ENCODE results near the gene ARHGEF19. TPM values are rescaled to one million over a fixed set of nuclear protein-coding genes. Genes with fewer than 3 reads are reported as not detected.

Gene ARHGEF19
- total RNA-seq, 1 donor from 2014 or later: 19.4 TPM

GRCh38 chr1:16243936-16244649, 31.6 kb upstream of the ARHGEF19 start:
- TF ChIP-seq CTCF (IDR thresholded peaks at IDR 0.05) (peak; percentile 73 to 91 (median 81)), POLR2A (IDR thresholded peaks at IDR 0.05) (no peak), POLR2AphosphoS5 (IDR thresholded peaks at IDR 0.05; ENCODE audit: insufficient read depth in 1 of 2, low read depth in 1 of 2) (peak; percentile 58 to 83)
- H3K4me1 ChIP-seq: peaks cover 34% of the 10 kb centered on the region

DNA sequence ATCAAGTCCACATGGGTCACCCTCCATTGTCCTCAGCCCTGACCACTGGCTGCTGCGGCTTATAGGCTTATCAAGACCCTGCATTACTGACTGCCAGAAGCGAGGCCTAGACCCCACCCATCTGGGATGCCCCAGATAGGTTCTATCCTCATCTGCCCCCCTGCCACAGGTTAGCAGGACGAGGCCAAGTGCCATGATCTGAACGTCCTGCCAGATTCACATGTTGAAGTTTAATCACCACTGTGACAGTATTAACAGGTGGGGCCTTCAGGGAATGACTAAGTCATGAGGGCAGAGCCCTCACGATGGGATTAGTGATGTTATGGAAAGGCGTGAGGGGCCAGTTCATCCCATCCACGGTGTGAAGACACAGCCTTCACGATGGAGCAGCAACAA, 30.8 kb upstream of the ARHGEF19 start:
- TF ChIP-seq CTCF (IDR thresholded peaks at IDR 0.05) (no peak), POLR2A (IDR thresholded peaks at IDR 0.05) (no peak), POLR2AphosphoS5 (IDR thresholded peaks at IDR 0.05; ENCODE audit: insufficient read depth in 1 of 2, low read depth in 1 of 2) (no peak)
- no peak for DNase-seq (ENCODE audit: extremely low spot score in 2 of 2)
- Histone ChIP-seq H3K27me3 (no peaks in the 10 kb centered on the region), H3K4me3 (no peak overlapping the region), H3K27ac (no peak overlapping the region), H3K36me3 (no peaks in the 10 kb centered on the region), H3K4me1 (peaks cover 25% of the 10 kb centered on the region), H3K9me3 (no peaks in the 10 kb centered on the region)
- intact Hi-C loops (cut with DNase I): no loop called here

More at GRCh38 chr1:16243936-16244649, 31.6 kb upstream of the ARHGEF19 start:
- DNase-seq (ENCODE audit: extremely low spot score in 2 of 2): peak in 1 of 2 donors; percentile 87
- Histone ChIP-seq H3K9me3 (no peaks in the 10 kb centered on the region), H3K4me3 (no peak overlapping the region), H3K27me3 (no peaks in the 10 kb centered on the region), H3K27ac (peak overlapping the region; percentile 69), H3K36me3 (no peaks in the 10 kb centered on the region)
- intact Hi-C loops (cut with DNase I): no loop called here

DNA sequence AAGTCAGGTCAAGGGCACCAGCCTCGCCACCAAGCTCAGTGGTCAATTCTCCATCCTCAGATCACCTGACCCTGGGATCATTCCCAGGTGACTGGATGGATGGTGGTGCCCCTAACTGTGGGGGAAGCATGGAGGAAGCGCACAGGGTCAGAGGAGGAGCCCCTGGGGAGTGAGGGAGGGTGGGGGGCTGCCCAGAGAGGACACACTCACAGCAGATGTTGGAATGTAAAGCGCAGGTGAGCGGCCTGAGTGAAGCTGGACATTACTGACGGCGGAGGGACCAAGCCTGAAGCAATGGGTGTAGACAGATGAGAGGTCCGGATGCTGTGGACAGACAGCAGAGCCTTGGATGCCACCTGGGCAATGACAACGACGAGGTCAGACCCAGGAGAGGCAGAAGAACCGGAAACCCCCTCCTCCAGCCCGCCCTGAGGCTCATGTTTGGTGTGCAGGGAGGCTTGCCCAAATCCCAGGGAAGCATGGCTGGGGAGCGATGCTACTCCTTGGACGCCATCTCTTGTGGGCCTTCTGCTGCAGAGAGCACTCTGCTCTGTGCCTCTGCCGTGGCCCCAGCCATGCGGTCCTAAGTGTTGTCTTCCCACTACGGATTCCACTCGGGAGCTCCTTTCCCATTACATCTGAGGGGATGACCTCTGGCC, 30.2 kb upstream of the ARHGEF19 start:
- intact Hi-C loops (cut with DNase I): no loop called here
- no peaks in the 10 kb centered on the region for H3K36me3 ChIP-seq
- no peak overlapping the region for H3K27ac ChIP-seq
- no peak overlapping the region for H3K4me3 ChIP-seq
- no peak for DNase-seq (ENCODE audit: extremely low spot score in 2 of 2)
- H3K27me3 ChIP-seq: no peaks in the 10 kb centered on the region
- no peak for TF ChIP-seq POLR2A (IDR thresholded peaks at IDR 0.05)
- no peak for TF ChIP-seq CTCF (IDR thresholded peaks at IDR 0.05)
- H3K4me1 ChIP-seq: peaks cover 25% of the 10 kb centered on the region
- H3K9me3 ChIP-seq: no peaks in the 10 kb centered on the region

GRCh38 chr1:16241221-16241708, 28.8 kb upstream of the ARHGEF19 start:
- Histone ChIP-seq H3K27me3 (no peaks in the 10 kb centered on the region), H3K36me3 (no peaks in the 10 kb centered on the region), H3K9me3 (no peaks in the 10 kb centered on the region), H3K27ac (no peak overlapping the region), H3K4me1 (peaks cover 26% of the 10 kb centered on the region), H3K4me3 (no peak overlapping the region)
- intact Hi-C loops (cut with DNase I): no loop called here
- no peak for DNase-seq (ENCODE audit: extremely low spot score in 2 of 2)
- TF ChIP-seq POLR2AphosphoS5 (IDR thresholded peaks at IDR 0.05; ENCODE audit: insufficient read depth in 1 of 2, low read depth in 1 of 2) (no peak), CTCF (IDR thresholded peaks at IDR 0.05) (no peak), POLR2A (IDR thresholded peaks at IDR 0.05) (no peak)

DNA sequence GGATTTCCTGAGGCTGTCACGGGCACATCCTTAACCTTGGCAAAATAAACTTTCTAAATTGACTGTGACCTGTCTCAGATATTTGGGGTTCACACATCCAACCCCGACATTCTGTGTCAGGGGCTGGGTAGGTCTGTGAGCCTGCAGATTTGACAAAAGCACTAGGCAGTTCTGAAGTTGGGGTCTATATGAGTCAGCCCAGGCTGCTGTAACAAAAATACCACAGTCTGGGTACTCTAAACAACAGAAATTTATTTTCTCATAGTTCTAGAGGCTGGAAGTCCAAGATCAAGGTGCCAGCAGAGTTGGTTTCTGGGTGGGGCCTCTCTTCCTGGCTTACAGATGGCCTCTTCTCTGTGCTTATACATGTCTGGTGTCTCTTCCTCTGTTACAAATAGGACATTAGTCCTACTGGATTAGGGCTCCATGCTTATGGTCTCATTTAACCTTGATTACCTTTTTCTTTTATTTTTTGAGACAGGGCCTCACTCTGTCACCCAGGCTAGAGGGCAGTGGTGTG, 27.6 kb upstream of the ARHGEF19 start:
- no peak overlapping the region for H3K27ac ChIP-seq
- H3K36me3 ChIP-seq: no peaks in the 10 kb centered on the region
- no peaks in the 10 kb centered on the region for H3K9me3 ChIP-seq
- H3K4me1 ChIP-seq: peaks cover 36% of the 10 kb centered on the region
- TF ChIP-seq CTCF (IDR thresholded peaks at IDR 0.05) (no peak), POLR2A (IDR thresholded peaks at IDR 0.05) (no peak), POLR2AphosphoS5 (IDR thresholded peaks at IDR 0.05; ENCODE audit: insufficient read depth in 1 of 2, low read depth in 1 of 2) (no peak)
- H3K27me3 ChIP-seq: no peaks in the 10 kb centered on the region
- no peak overlapping the region for H3K4me3 ChIP-seq
- no peak for DNase-seq (ENCODE audit: extremely low spot score in 2 of 2)
- intact Hi-C loops (cut with DNase I): no loop called here

All from vagina (tissue), 2 donors.